Transverse colon (tissue), 4 donors: ENCODE results near the gene CLEC3B. TPM values are rescaled to one million over a fixed set of nuclear protein-coding genes. Genes with fewer than 3 reads are reported as not detected.
A peak's percentile ranks its signal among the peaks of the same experiment; 100 is the strongest.

Experiments
- DNase-seq: peaks from one replicate; pipeline ENCODE4 v3.0.0-alpha.2; 2019
- H3K27ac ChIP-seq, 4 donors: fragments of 200-600 bp; sonication (generic); 2 replicates each; pipeline ENCODE4 v1.5.1; 2016 to 2018; ENCODE audit warnings: inconsistent platforms in 4 of 4
- H3K27me3 ChIP-seq: fragments of 200-600 bp; sonication (generic); 2 replicates; pipeline ENCODE4 v1.5.1; 2017; ENCODE audit warnings: inconsistent platforms
- H3K36me3 ChIP-seq, 4 donors: fragments of 200-600 bp; sonication (generic); 2 replicates each; pipeline ENCODE4 v1.5.1; 2017 to 2019; ENCODE audit warnings: inconsistent platforms in 4 of 4
- H3K4me1 ChIP-seq, 4 donors: fragments of 200-600 bp; sonication (generic); 2 replicates each; pipeline ENCODE4 v1.5.1; 2017 to 2020; ENCODE audit warnings: inconsistent platforms in 4 of 4
- H3K4me3 ChIP-seq, 4 donors: fragments of 200-600 bp; sonication (generic); 1 replicate in 1 of 4; 2 replicates in 3 of 4; pipeline versions ENCODE4 v1.5.1 to v1.6.1; 2017 to 2019; ENCODE audit warnings: inconsistent platforms in 4 of 4
- H3K9me3 ChIP-seq, 2 donors: fragments of 200-600 bp; sonication (generic); 2 replicates each; pipeline ENCODE4 v1.5.1; 2017 to 2019; ENCODE audit warnings: inconsistent platforms in 2 of 2
- EP300 ChIP-seq: sonication (generic); formaldehyde crosslinking; IDR thresholded peaks from one replicate; pipeline ENCODE4 v1.6.1; 2017; ENCODE audit warnings: antibody characterized with exemption, low read depth
- POLR2A ChIP-seq: fragments of 450-650 bp; IDR thresholded peaks from one replicate; pipeline ENCODE4 v1.6.1; 2016; ENCODE audit warnings: antibody characterized with exemption, mild to moderate bottlenecking, moderate library complexity
- POLR2AphosphoS5 ChIP-seq, 3 donors: sonication (generic); formaldehyde crosslinking; IDR thresholded peaks; one replicate each; pipeline ENCODE4 v1.6.1; 2016; ENCODE audit warnings: antibody characterized with exemption in 3 of 3
- WGBS, 2 donors: methylation state at CpG; one replicate each; pipeline ENCODE4 v1.1.5; 2018; ENCODE audit warnings: low coverage in 1 of 2; 5-methylcytosine and 5-hydroxymethylcytosine counted together
- in situ Hi-C, 4 donors: fragments of 200-750 bp; cut with MboI; loops; one replicate each; pipeline versions ENCODE4 v1.15.0 to v1.15.1; 2017; ENCODE audit warnings: low sequenced_read_pairs in 3 of 4, low pct_ligation_motif_present in 1 of 4, low pct_unique_long_range_greater_than_20kb in 1 of 4
- intact Hi-C: fragments of 100-400 bp; cut with DNase I; formaldehyde crosslinking; loops from one replicate; pipeline ENCODE4 v1.15.1; 2023; ENCODE audit warnings: low total_unique reads
- total RNA-seq, 4 donors: library from RNA; depleted of rRNA; stranded (reverse); fragments of >200 nt; gene quantifications; one replicate each; pipeline ENCODE4 v1.1.0, GENCODE V29; 2016
- TF ChIP-seq, protein P1 (sequence below), 5 experiments: fragments of 200-600 bp in 3 of 5; fragments of 450-650 bp in 2 of 5; sonication (generic) in 3 of 5; IDR thresholded peaks; 1 replicate in 2 of 5; 2 replicates in 3 of 5; pipeline ENCODE4 v1.5.1; 2016 to 2017; ENCODE audit warnings: antibody characterized with exemption in 5 of 5, inconsistent platforms in 3 of 5, mild to moderate bottlenecking in 2 of 5, moderate library complexity in 1 of 5

The CLEC3B gene, protein sequence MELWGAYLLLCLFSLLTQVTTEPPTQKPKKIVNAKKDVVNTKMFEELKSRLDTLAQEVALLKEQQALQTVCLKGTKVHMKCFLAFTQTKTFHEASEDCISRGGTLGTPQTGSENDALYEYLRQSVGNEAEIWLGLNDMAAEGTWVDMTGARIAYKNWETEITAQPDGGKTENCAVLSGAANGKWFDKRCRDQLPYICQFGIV
- 10 to 100 TPM in 3 of 4 donors, 1 to 10 TPM in 1; 6.0 to 70.7 (median 16.4) TPM for total RNA-seq

DNA sequence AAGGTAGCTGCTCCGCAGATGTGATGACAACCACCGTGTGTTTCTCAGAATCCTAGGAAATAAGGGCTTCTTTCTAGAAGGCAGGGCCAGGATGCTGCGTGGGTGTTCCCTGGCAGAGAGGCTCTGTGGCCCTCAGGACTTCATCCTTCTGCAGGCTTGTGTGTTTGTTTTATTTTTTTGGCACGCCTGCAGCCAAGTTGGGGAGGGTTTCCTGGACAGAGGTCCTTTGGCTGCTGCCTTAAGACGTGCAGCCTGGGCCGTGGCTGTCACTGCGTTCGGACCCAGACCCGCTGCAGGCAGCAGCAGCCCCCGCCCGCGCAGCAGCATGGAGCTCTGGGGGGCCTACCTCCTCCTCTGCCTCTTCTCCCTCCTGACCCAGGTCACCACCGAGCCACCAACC, at the start of gene CLEC3B:
Gene CLEC3B (plus strand): TSS at position 266 of the 400 bp plus-strand sequence. CDS start 60 bp downstream, at position 326.
- Histone ChIP-seq H3K4me3 (peak within 1 kb of the TSS in 2 of 4 donors; percentile 12 to 30), H3K27me3 (no peaks in the 10 kb centered on the region), H3K9me3 (no peaks in the 10 kb centered on the region), H3K4me1 (peaks cover 10 to 34% (median 16%) of the 10 kb centered on the region in 4 donors), H3K36me3 (no peaks in the 10 kb centered on the region), H3K27ac (peak within 1 kb of the TSS; percentile 60 to 72 (median 66))
- 16 to 25% methylated on average over 3 to 6 of the region's 13 CpGs for WGBS, 2 donors
- in situ Hi-C loops, result loop anchor here (25.0 kb wide), 2 partner anchors 461 to 636 kb away; no protein-coding TSS in a partner anchor
- peak; percentile 14 to 30 (median 20) for TF ChIP-seq POLR2AphosphoS5 (IDR thresholded peaks at IDR 0.05)
- TF ChIP-seq POLR2A, result no peak
- DNase-seq, result peak; percentile 33
- intact Hi-C loops, result no loop called here

DNA sequence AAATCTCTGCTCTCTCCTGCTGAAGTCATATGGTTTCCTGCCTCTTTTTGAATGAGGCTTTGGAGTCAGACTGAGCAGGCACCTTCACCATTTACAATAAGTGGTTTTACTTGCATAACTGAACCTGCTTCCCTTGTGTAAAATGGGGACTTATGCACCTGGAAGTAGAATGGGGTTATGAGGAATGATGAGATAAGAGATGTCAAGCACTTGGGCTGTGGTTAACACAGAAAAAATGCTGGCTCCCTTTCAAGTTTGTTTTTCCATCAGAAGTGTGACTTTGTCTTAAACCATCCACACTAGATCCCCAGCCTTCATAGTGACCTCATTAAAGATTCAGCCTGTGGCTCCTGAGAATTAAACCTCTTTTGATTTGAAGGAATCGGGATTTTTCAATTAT, 44.9 kb upstream of the CLEC3B start:
- Histone ChIP-seq H3K27ac (no peak overlapping the region), H3K4me3 (no peak overlapping the region), H3K27me3 (no peaks in the 10 kb centered on the region), H3K9me3 (no peaks in the 10 kb centered on the region), H3K36me3 (no peaks in the 10 kb centered on the region), H3K4me1 (peaks cover 0 to 26% (median 19%) of the 10 kb centered on the region in 4 donors)
- DNase-seq, result no peak
- intact Hi-C loops, result no loop called here
- TF ChIP-seq POLR2A, result no peak
- no peak for TF ChIP-seq POLR2AphosphoS5 (IDR thresholded peaks at IDR 0.05)
- TF ChIP-seq EP300, result no peak
- TF ChIP-seq, protein P1, sequence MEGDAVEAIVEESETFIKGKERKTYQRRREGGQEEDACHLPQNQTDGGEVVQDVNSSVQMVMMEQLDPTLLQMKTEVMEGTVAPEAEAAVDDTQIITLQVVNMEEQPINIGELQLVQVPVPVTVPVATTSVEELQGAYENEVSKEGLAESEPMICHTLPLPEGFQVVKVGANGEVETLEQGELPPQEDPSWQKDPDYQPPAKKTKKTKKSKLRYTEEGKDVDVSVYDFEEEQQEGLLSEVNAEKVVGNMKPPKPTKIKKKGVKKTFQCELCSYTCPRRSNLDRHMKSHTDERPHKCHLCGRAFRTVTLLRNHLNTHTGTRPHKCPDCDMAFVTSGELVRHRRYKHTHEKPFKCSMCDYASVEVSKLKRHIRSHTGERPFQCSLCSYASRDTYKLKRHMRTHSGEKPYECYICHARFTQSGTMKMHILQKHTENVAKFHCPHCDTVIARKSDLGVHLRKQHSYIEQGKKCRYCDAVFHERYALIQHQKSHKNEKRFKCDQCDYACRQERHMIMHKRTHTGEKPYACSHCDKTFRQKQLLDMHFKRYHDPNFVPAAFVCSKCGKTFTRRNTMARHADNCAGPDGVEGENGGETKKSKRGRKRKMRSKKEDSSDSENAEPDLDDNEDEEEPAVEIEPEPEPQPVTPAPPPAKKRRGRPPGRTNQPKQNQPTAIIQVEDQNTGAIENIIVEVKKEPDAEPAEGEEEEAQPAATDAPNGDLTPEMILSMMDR (IDR thresholded peaks at IDR 0.05), result no peak
- in situ Hi-C loops, result no loop called here
- 95 to 100% methylated on average over 1 of the region's 1 CpG for WGBS, 2 donors

- Histone ChIP-seq H3K27ac (no peak overlapping the region), H3K36me3 (no peaks in the 10 kb centered on the region), H3K4me3 (no peak overlapping the region), H3K9me3 (no peaks in the 10 kb centered on the region), H3K27me3 (no peaks in the 10 kb centered on the region), H3K4me1 (peaks cover 0 to 23% (median 18%) of the 10 kb centered on the region in 4 donors)
- intact Hi-C loops, result no loop called here
- in situ Hi-C loops, result no loop called here
- 76 to 80% methylated on average over 4 of the region's 4 CpGs for whole genome bisulfite sequencing, 2 donors
- TF ChIP-seq, protein P1 (IDR thresholded peaks at IDR 0.05), result no peak
- no peak for TF ChIP-seq POLR2A
- no peak for DNase-seq
These were observed 44.4 kb upstream of the CLEC3B start for GRCh38 chr3:44981751-44982150.

GRCh38 chr3:44982817-44983216, 43.3 kb upstream of the CLEC3B start:
- DNase-seq, result no peak
- Histone ChIP-seq H3K4me1 (peaks cover 0 to 14% (median 10%) of the 10 kb centered on the region in 4 donors), H3K27ac (no peak overlapping the region), H3K36me3 (no peaks in the 10 kb centered on the region), H3K27me3 (no peaks in the 10 kb centered on the region), H3K4me3 (no peak overlapping the region), H3K9me3 (no peaks in the 10 kb centered on the region)
- intact Hi-C loops (no loop called here), in situ Hi-C loops (no loop called here)
- WGBS, 2 donors, result 94% methylated on average over 3 of the region's 3 CpGs; no CpG with 5 or more reads in 1 of the 2 donors
- TF ChIP-seq POLR2A (no peak), EP300 (no peak), POLR2AphosphoS5 (IDR thresholded peaks at IDR 0.05) (no peak)
- TF ChIP-seq, protein P1 (IDR thresholded peaks at IDR 0.05), result no peak
